ENCODE results near the gene TRAPPC11. TPM values are rescaled to one million over a fixed set of nuclear protein-coding genes. Genes with fewer than 3 reads are reported as not detected.
A peak's percentile ranks its signal among the peaks of the same experiment; 100 is the strongest.

TRAPPC11 gene
- total and polyA plus RNA-seq, 2 experiments from 2014 or later, result 15.0 to 42.7 TPM

DNA sequence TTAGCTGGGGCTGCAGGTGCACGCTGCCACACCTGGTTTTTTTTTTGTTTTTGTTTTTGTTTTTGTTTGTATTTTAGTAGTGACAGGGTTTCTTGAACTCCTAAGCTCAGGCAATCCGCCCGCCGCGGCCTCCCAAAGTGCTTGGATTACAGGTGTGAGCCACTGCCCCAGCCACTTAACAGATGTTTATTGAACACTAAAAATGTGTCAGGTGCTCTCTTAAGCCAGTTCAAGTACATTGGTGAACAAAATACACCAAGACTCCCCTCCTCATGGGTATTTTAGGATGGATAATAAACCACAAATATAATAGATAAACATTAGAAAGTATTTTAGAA, 69.9 kb downstream of the TRAPPC11 start (continued):
- TF ChIP-seq, protein P1, sequence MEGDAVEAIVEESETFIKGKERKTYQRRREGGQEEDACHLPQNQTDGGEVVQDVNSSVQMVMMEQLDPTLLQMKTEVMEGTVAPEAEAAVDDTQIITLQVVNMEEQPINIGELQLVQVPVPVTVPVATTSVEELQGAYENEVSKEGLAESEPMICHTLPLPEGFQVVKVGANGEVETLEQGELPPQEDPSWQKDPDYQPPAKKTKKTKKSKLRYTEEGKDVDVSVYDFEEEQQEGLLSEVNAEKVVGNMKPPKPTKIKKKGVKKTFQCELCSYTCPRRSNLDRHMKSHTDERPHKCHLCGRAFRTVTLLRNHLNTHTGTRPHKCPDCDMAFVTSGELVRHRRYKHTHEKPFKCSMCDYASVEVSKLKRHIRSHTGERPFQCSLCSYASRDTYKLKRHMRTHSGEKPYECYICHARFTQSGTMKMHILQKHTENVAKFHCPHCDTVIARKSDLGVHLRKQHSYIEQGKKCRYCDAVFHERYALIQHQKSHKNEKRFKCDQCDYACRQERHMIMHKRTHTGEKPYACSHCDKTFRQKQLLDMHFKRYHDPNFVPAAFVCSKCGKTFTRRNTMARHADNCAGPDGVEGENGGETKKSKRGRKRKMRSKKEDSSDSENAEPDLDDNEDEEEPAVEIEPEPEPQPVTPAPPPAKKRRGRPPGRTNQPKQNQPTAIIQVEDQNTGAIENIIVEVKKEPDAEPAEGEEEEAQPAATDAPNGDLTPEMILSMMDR (conservative IDR thresholded peaks at IDR 0.05; ENCODE audit: low read depth in 2 of 2), result no peak
- TF ChIP-seq STAT1 (IDR thresholded peaks at IDR 0.05; ENCODE audit: unreplicated experiment) (no peak), EZH2 (IDR thresholded peaks at IDR 0.05; ENCODE audit: low read depth, unreplicated experiment) (no peak), POLR2AphosphoS5 (IDR thresholded peaks at IDR 0.05; ENCODE audit: low read depth) (no peak), ZNF462 (CRISPR knock-in tag; IDR thresholded peaks at IDR 0.05) (no peak), JUNB (IDR thresholded peaks at IDR 0.05; ENCODE audit: unreplicated experiment) (no peak)

DNA sequence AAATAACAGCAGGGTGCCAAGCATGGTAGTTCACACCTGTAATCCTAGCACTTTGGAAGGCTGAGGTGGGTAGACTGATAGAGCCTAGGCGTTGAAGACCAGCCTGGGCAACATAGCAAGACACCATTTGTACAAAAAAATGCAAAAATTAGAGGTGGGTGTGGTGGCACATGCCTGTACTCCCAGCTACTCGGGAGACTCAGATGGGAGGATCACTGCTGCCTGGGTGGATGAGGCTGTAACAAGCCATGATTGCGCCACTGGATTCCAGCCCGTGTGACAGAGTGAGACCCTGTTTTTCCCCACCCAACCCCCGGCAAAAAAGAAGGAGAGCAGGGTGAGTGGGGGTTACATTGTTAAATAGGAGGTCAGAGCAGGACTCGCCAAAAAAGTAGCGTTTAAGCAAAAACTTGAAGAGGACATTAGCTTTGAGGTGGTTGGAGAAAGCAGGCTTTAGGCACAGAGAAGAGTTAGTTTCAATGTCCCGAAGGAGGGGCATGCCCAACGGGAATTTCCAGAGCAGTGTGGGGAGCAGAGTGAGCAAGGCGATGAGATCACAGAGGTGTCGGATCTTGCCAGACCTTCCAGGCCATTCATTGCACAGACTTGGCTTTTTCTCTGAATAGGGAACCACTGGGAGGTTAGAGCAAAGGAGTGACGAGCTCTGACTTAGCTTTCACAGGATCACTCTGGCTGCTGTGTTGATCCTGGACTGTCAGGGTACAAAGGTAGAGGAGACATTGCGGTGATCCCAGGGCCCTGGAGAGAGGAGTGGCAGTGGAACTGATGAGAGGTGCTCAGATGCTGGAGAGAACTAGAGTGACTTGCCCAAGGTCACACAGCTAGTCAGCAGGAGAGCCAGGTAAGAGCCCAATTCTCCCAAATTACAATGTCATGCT, 70.6 kb downstream of the TRAPPC11 start:
- H3K27me3 Mint-ChIP-seq (ENCODE audit: insufficient read depth, low read depth, poor library complexity), result peaks cover 2% of the 10 kb centered on the region
- no peak for TF ChIP-seq CREB1 (CRISPR knock-in tag; IDR thresholded peaks at IDR 0.05; ENCODE audit: low read depth)

More for the DNA sequence above, 70.6 kb downstream of the TRAPPC11 start:
- no peak for DNase-seq (ENCODE audit: low spot score)
- Mint-ChIP-seq H3K4me1 (no peaks in the 10 kb centered on the region), H3K9me3 (peaks cover 6% of the 10 kb centered on the region; the same call in 2 of the 3 replicates), H3K4me3 (no peak overlapping the region), H3K36me3 (ENCODE audit: low read depth) (peaks cover 5% of the 10 kb centered on the region; the same call in 2 of the 3 replicates), H3K27ac (peak overlapping the region; percentile 32; the same call in 1 of the 2 replicates)
- H3K27ac ChIP-seq (ENCODE audit: low read depth), result no peak overlapping the region
- H3K27me3 ChIP-seq (ENCODE audit: insufficient read depth), result no peaks in the 10 kb centered on the region
- H3K4me2 ChIP-seq, result no peak overlapping the region
- H3K4me3 ChIP-seq, result no peak overlapping the region
- no peak overlapping the region for H2AFZ ChIP-seq
- no peaks in the 10 kb centered on the region for H3F3A ChIP-seq (replicated peaks; ENCODE audit: low read depth)
- H3K9me2 ChIP-seq (ENCODE audit: insufficient read depth), result 0 out of 2 replicates have a peak, but pooled peaks cover 5% of the 10 kb centered on the region
- H3K4me1 ChIP-seq (ENCODE audit: insufficient read depth), result no peaks in the 10 kb centered on the region
- H4K20me1 ChIP-seq (replicated peaks; ENCODE audit: insufficient read depth), result no peaks in the 10 kb centered on the region
- no peaks in the 10 kb centered on the region for H3K79me2 ChIP-seq (replicated peaks; ENCODE audit: insufficient read depth)
- no peaks in the 10 kb centered on the region for H3K36me3 ChIP-seq (ENCODE audit: insufficient read depth)
- no peak for ATAC-seq

Data from GM23338 (cell line).